GM18907 (cell line): ENCODE measurements around the gene SNX27.
"Not testable (repeated sequence)": the region's sequence is repeated elsewhere in the genome, so short reads cannot be mapped to it uniquely, and the experiment has no call there.

ENCODE experiments used
- ATAC-seq: cut with Tn5 transposase; IDR thresholded peaks from one replicate; pipeline ENCODE4 v1.9.1; 2021; ENCODE audit warnings: mild to moderate bottlenecking, moderate library complexity; ENCODE audit not compliant: unreplicated experiment

Gene SNX27

GRCh38 chr1:151720125-151720524 lies 108.3 kb downstream of the SNX27 start:
- no peak for ATAC-seq

DNA sequence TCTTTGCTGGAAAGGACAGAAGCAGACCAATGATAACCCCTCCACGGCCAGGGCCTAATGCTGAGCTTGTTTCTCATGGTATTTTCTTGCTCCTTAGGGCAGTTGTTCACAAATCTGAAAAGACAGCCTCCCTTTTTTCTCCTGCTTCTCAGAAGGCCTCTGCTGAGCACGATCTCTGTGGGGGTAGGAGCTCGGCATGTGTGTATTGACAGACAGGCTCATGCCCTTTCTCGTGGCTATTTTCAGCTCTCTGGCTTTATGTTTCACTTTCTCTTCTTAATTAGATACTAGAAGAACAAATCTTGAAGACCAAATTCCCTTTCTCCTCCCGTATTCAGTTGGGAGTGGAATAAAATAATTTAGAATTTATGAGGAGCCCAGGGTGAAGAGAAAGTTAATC lies 108.7 kb downstream of the SNX27 start:
- ATAC-seq, result no peak

DNA sequence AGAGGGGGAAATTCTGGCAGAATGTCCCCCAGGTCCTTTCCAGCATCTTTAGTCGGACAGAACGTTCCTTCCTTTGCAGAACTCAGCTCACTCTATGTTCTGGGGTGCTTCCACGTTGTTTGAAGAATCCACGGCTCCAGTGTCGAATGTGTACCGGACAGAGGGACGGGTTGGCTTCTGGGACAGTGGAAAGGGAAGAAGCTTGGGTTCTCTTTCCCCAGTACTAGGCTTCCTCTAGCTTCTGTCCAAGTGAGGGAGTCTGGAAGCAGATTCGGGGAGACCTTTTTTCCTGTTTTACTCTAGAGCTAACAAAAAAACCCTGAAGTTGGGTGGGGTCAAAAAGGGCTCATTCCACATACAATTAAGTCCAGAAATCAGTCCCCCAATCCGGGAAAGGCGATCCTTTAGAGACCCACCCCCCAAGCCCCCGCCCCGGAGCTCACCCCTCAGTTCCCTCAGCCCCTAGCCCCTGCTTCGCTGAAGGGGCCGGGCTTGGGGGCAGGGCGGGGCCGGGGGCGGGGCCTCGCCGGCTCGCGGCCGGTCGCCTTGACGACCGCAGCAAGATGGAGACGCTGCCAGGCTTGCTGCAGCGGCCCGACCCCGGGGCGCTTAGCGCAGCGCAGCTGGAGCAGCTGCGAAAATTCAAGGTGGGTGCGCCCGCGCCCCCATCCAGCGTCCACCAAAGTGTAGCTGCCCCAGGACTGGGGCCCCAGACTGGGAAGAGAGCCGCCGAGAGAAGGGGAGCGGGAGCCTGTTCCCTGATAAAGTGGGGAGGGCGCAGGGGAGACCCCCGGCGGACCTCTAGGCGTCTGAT lies 109.3 kb downstream of the SNX27 start, which contains the start of gene RIIAD1:
RIIAD1 (plus strand) TSS at position 549 of the 814 bp plus-strand sequence; CDS start at position 564, 15 bp downstream.
- ATAC-seq, result no peak

- no peak for ATAC-seq
Observed at GRCh38 chr1:151721788-151722510, 110.1 kb downstream of the SNX27 start.

GRCh38 chr1:151723726-151724370 lies 112.0 kb downstream of the SNX27 start:
- no peak for ATAC-seq

DNA sequence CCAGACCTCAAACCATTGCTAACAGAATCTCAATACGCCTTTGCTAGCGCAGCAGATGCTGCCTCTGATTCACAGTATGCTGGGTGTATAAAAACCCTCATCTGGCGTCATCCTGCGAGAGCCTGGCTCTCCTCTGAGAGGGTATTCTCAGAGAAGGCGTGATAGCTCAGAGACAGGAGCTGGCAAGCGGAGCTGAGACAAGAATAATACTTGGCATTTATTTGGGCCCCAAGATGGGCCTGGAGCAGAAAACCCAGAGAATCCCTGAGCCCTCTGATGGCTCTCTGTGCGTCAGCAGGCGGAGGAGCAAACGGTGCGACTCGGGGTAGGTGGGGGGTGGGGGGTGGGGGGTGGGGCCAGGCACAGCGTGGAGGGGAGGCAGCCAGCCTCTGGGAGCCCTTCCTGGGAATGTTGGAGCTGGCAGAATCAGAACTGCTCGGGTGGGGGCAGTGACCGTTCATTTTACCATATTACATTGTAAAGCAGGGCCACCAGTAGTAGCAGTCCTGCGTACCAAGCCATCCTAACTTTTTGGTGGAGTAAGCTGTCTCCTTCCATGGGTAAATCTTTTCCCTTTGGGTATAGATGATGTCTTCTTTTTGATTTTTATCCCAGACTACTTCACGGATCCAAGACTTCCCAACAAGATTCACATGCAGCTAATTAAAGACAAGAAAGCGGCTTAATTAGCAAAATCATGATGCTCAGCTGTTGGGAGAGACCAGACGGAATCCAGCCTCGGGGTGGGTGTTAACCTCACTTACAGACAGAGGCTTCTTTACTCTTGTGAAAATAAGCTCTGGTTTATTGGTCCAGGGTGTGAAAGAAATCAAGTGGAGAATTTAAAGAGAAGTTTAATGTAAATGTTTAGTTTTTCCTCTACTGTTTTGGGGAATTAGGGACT lies 116.6 kb downstream of the SNX27 start:
- ATAC-seq, result no peak

GRCh38 chr1:151729157-151729965 lies 117.5 kb downstream of the SNX27 start:
- no peak for ATAC-seq

GRCh38 chr1:151729966-151730291 lies 118.1 kb downstream of the SNX27 start:
- no peak for ATAC-seq

DNA sequence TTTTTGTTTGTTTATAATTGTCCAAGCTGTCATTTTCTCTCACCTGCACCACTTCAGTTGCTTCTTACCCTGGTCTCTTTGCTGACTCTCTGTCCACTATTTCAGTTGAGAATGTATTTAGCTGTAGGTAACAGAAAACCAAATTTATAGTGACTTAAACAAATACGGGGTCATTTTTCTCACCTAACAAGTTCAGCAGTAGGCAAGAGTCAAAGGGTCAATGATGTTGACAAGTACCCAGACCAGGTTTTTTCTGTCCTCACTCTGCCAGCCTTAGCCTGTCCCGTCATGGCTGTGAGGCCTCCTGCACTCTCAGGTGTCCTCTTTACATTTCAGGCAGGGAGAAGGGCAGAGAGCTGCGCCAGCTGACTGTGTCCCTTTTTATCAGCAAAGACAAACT lies 121.3 kb downstream of the SNX27 start:
- ATAC-seq, result no peak

DNA sequence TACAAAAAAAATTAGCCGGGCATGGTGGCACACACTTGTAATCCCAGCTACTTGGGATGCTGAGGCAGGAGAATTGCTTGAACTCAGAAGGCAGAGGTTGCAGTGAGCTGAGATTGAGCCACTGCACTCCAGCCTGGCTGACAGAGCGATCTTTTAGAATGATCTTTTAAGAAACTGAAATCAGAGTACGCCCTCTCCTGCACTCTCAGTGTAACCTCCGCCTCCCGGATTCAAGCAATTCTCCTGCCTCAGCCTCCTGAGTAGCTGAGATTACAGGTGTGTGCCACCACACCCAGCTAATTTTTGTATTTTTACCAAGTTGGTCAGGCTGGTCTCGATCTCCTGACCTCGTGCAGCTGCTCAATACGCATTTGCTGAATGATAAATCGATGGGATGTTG lies 122.1 kb downstream of the SNX27 start:
- not testable (repeated sequence) for ATAC-seq

- ATAC-seq, result no peak
Observed at GRCh38 chr1:151737026-151737425, 125.2 kb downstream of the SNX27 start.

DNA sequence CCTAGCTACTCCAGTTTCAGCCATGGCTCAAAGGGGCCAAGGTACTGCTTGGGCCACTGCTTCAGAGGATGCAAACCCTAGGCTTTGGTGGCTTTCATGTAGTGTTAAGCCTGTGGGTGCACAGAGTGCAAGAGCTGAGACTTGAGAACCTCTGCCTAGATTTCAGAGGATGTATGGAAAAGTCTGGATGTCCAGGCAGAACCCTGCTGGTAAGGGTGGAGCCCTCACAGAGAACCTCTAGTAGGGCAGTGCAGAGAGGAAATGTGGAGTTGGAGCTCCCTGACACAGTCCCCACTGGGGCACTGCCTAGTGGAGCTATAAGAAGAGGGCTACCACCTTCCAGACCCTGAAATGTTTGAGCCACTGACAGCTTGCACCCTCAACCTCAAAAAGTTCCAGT lies 125.6 kb downstream of the SNX27 start:
- no peak for ATAC-seq

DNA sequence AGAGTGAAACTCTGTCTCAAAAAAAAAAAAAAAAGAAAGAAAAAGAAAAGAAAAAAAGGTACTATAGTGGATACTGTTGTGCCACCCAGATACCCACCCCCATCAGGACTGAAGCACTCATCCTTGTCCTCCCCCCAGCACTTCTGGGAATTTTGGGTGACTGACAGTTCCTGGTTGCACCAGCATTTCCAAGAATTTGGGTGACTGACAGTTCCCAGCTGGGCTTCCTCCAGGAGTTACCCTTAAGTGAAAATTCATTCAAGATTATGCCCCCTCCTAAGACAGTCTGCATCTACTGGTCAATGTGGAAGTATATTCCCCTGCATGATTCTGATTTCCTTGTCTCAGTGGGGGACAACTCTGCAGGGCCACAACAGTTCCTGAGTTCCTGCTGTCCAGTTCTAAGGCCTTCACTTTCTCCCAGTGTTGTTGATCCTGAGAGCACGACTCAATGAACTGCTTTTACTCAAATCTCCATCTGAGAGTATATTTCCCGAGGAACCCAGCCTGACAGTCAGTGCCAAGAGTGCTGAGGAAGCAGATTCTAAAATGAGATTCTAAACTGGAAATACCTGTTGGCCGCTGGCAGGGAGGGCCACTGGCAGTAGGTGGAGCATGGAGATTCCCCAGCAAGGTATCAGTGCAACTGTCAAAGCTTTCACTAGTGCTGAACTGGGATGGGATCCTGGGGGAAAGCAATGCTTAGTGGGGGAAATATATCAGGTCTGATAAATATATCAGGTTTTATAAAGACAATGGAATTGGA lies 127.9 kb downstream of the SNX27 start:
- no peak for ATAC-seq

- no peak for ATAC-seq
Observed at GRCh38 chr1:151741516-151741915, 129.7 kb downstream of the SNX27 start.
